Panc1 (cell line): ENCODE measurements around the gene ITPRIPL1. TPM values are rescaled to one million over a fixed set of nuclear protein-coding genes. Genes with fewer than 3 reads are reported as not detected.

ENCODE experiments used
- ATAC-seq: fragments of 200-7000 bp; cut with Tn5 transposase; 2 replicates; pipeline ENCODE4 v1.9.1; 2020; ENCODE audit warnings: mild to moderate bottlenecking, moderate library complexity
- BruUV-seq: library from RNA; stranded (reverse); fragments of 400-500 nt; replicated peaks from 2 replicates; lab custom pipeline; 2021; lab: Mats Ljungman, UMichigan
- CTCF ChIA-PET: fragments of 300-600 bp; sonication (Branson Sonifier 250); formaldehyde crosslinking; loops from one replicate; lab custom pipeline; 2022; ENCODE audit warnings: antibody characterized with exemption; lab: Charles Lee
- POLR2A ChIA-PET: fragments of 300-600 bp; sonication (Branson Sonifier 250); formaldehyde crosslinking; loops from one replicate; lab custom pipeline; 2022; ENCODE audit warnings: antibody characterized with exemption; lab: Charles Lee
- DNase-seq: peaks from one replicate; pipeline ENCODE4 v3.0.0-alpha.2; 2010; ENCODE audit warnings: low read depth, low spot score
- H3K27ac ChIP-seq: 2 replicates; pipeline ENCODE4 v1.5.1; 2011; ENCODE audit warnings: mild to moderate bottlenecking, low read length, inconsistent platforms
- H3K27me3 ChIP-seq: fragments of 200-500 bp; sonication (Bioruptor generic); 2 replicates; pipeline ENCODE4 v1.6.0; 2014; ENCODE audit warnings: low read length, inconsistent platforms; ENCODE audit not compliant: control insufficient read depth, insufficient read depth
- H3K36me3 ChIP-seq: fragments of 200-500 bp; sonication (Bioruptor generic); 2 replicates; pipeline ENCODE4 v1.5.1; 2014; ENCODE audit warnings: inconsistent platforms, mild to moderate bottlenecking, low read length, moderate library complexity; ENCODE audit not compliant: control insufficient read depth, insufficient read depth
- H3K4me1 ChIP-seq: 2 replicates; pipeline ENCODE4 v1.5.1; 2011; ENCODE audit warnings: inconsistent platforms, mild to moderate bottlenecking, low read length, moderate library complexity; ENCODE audit not compliant: control insufficient read depth, insufficient read depth
- H3K4me3 ChIP-seq, 2 experiments: 2 replicates each; pipeline ENCODE4 v1.5.1; 2011 to 2012; ENCODE audit warnings: low read depth in 2 of 2, low read length in 2 of 2, mild to moderate bottlenecking in 2 of 2, inconsistent platforms in 1 of 2, moderate library complexity in 1 of 2
- H3K9me3 ChIP-seq: fragments of 200-500 bp; sonication (Bioruptor generic); 2 replicates; pipeline ENCODE4 v1.5.1; 2014; ENCODE audit warnings: low read depth, mild to moderate bottlenecking, inconsistent platforms, low read length, moderate library complexity; ENCODE audit not compliant: control insufficient read depth, insufficient read depth
- POLR2AphosphoS5 ChIP-seq: IDR thresholded peaks from 2 replicates; pipeline ENCODE4 v1.6.1; 2012; ENCODE audit warnings: mild to moderate bottlenecking, low read depth, low read length, moderate library complexity
- REST ChIP-seq, 2 experiments: IDR thresholded peaks; 2 replicates each; pipeline ENCODE4 v1.6.1; 2011 to 2012; ENCODE audit warnings: low read depth in 2 of 2, control low read depth in 1 of 2, low read length in 1 of 2, mild to moderate bottlenecking in 1 of 2, moderate library complexity in 1 of 2; ENCODE audit not compliant: insufficient read depth in 1 of 2
- SIN3A ChIP-seq: IDR thresholded peaks from 2 replicates; pipeline ENCODE4 v1.6.1; 2012; ENCODE audit warnings: low read depth, mild to moderate bottlenecking, low read length, moderate library complexity, borderline replicate concordance; ENCODE audit not compliant: insufficient read depth
- TCF7L2 ChIP-seq: IDR thresholded peaks from 2 replicates; pipeline ENCODE4 v1.6.1; 2011; ENCODE audit warnings: mild to moderate bottlenecking, low read depth, low read length, inconsistent platforms
- in situ Hi-C: cut with HindIII; loops from 2 replicates; pipeline ENCODE4 v1.10.0; 2016; ENCODE audit warnings: low sequenced_read_pairs, low pct_unique_long_range_greater_than_20kb
- intact Hi-C: fragments of 100-400 bp; cut with micrococcal nuclease; formaldehyde crosslinking; loops from one replicate; pipeline ENCODE4 v1.10.0; 2022; ENCODE audit not compliant: unreplicated experiment
- total RNA-seq: library from RNA; stranded (reverse); gene quantifications from one replicate; pipeline ENCODE4 v1.2.1, GENCODE V29; 2021; ENCODE audit not compliant: unreplicated experiment
- TF ChIP-seq, protein P1 (sequence below): fragments of 450-650 bp; IDR thresholded peaks from 2 replicates; pipeline ENCODE4 v1.5.1; 2017; ENCODE audit warnings: mild to moderate bottlenecking

Gene ITPRIPL1
- total RNA-seq, 1 experiment from 2014 or later, result 12.2 TPM

- DNase-seq (no peak), ATAC-seq (no peak)
- Histone ChIP-seq H3K9me3 (no peaks in the 10 kb centered on the region), H3K27ac (no peak overlapping the region), H3K4me3 (no peak overlapping the region), H3K36me3 (no peaks in the 10 kb centered on the region), H3K4me1 (peaks cover 21% of the 10 kb centered on the region), H3K27me3 (no peaks in the 10 kb centered on the region)
- intact Hi-C loops (no loop called here), in situ Hi-C loops (no loop called here)
- ChIA-PET POLR2A (no interaction called here), CTCF (no interaction called here)
- no peak for TF ChIP-seq TCF7L2
- no peak for TF ChIP-seq SIN3A
- TF ChIP-seq, protein P1, sequence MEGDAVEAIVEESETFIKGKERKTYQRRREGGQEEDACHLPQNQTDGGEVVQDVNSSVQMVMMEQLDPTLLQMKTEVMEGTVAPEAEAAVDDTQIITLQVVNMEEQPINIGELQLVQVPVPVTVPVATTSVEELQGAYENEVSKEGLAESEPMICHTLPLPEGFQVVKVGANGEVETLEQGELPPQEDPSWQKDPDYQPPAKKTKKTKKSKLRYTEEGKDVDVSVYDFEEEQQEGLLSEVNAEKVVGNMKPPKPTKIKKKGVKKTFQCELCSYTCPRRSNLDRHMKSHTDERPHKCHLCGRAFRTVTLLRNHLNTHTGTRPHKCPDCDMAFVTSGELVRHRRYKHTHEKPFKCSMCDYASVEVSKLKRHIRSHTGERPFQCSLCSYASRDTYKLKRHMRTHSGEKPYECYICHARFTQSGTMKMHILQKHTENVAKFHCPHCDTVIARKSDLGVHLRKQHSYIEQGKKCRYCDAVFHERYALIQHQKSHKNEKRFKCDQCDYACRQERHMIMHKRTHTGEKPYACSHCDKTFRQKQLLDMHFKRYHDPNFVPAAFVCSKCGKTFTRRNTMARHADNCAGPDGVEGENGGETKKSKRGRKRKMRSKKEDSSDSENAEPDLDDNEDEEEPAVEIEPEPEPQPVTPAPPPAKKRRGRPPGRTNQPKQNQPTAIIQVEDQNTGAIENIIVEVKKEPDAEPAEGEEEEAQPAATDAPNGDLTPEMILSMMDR, result no peak
- TF ChIP-seq POLR2AphosphoS5, result no peak
- no peak for TF ChIP-seq REST (IDR thresholded peaks at IDR 0.05; ENCODE audit: insufficient read depth in 1 of 2, low read depth in 2 of 2, low read length in 1 of 2)
- no TSS peak for BruUV-seq
Observed at GRCh38 chr2:96316999-96317398, 8.1 kb upstream of the ITPRIPL1 start.

GRCh38 chr2:96317584-96317997 lies 7.5 kb upstream of the ITPRIPL1 start:
- BruUV-seq, result no TSS peak

More at GRCh38 chr2:96317584-96317997, 7.5 kb upstream of the ITPRIPL1 start:
- Histone ChIP-seq H3K4me3 (no peak overlapping the region), H3K9me3 (no peaks in the 10 kb centered on the region), H3K27ac (no peak overlapping the region), H3K4me1 (peaks cover 24% of the 10 kb centered on the region), H3K36me3 (no peaks in the 10 kb centered on the region), H3K27me3 (no peaks in the 10 kb centered on the region)
- intact Hi-C loops (no loop called here), in situ Hi-C loops (no loop called here)
- no peak for ATAC-seq
- no peak for DNase-seq
- TF ChIP-seq, protein P1, result no peak
- no peak for TF ChIP-seq REST (IDR thresholded peaks at IDR 0.05; ENCODE audit: insufficient read depth in 1 of 2, low read depth in 2 of 2, low read length in 1 of 2)
- TF ChIP-seq SIN3A, result no peak
- no peak for TF ChIP-seq POLR2AphosphoS5
- no peak for TF ChIP-seq TCF7L2
- ChIA-PET POLR2A (no interaction called here), CTCF (no interaction called here)
